SK-N-SH (cell line): ENCODE results near the gene TCN2. TPM values are rescaled to one million over a fixed set of nuclear protein-coding genes. Genes with fewer than 3 reads are reported as not detected.

Source experiments
- CTCF ChIA-PET: fragments of 300-600, 350-600 bp; formaldehyde crosslinking; extraction: SDS; loops from one replicate; lab custom pipeline; 2021; lab: Yijun Ruan, JAX
- POLR2A ChIA-PET: fragments of 350-600 bp; sonication (Branson Sonifier 250); formaldehyde crosslinking; extraction: SDS; loops from one replicate; lab custom pipeline; 2020; ENCODE audit warnings: antibody characterized with exemption, inconsistent platforms; lab: Yijun Ruan, JAX
- DNase-seq: peaks from one replicate; pipeline ENCODE4 v3.0.0; 2012
- H2AFZ ChIP-seq: fragments of 200-600 bp; sonication (generic); 2 replicates; pipeline ENCODE4 v1.8.1; 2016; ENCODE audit warnings: antibody characterized with exemption, mild to moderate bottlenecking, low read depth
- H3F3A ChIP-seq: fragments of 200-600 bp; sonication (generic); replicated peaks from 2 replicates; pipeline ENCODE3; 2016; ENCODE audit warnings: antibody characterized with exemption, mild to moderate bottlenecking; ENCODE audit not compliant: insufficient read depth
- H3K27ac ChIP-seq, 2 experiments: fragments of 200-500 bp in 1 of 2; fragments of 200-600 bp in 1 of 2; sonication (Bioruptor generic) in 1 of 2; sonication (generic), shearing (Covaris generic) in 1 of 2; 2 replicates each; pipeline versions ENCODE4 v1.5.1 to v1.6.1; 2014 to 2016; ENCODE audit warnings: low read depth in 2 of 2, inconsistent platforms in 1 of 2, low read length in 1 of 2, mild to moderate bottlenecking in 1 of 2, mixed read lengths in 1 of 2
- H3K27me3 ChIP-seq: fragments of 200-600 bp; sonication (generic), shearing (Covaris generic); 2 replicates; pipeline ENCODE4 v1.6.1; 2016; ENCODE audit warnings: mixed run types; ENCODE audit not compliant: insufficient read depth
- H3K36me3 ChIP-seq, 2 experiments: fragments of 200-500 bp in 1 of 2; fragments of 200-600 bp in 1 of 2; sonication (Bioruptor generic) in 1 of 2; sonication (generic) in 1 of 2; replicated peaks in 1 of 2; 2 replicates each; pipeline versions ENCODE3 to v1.5.1; 2014 to 2016; ENCODE audit warnings: low read length in 1 of 2, mild to moderate bottlenecking in 1 of 2; ENCODE audit not compliant: insufficient read depth in 2 of 2, control insufficient read depth in 1 of 2
- H3K4me1 ChIP-seq, 2 experiments: fragments of 200-500 bp in 1 of 2; fragments of 200-600 bp in 1 of 2; sonication (Bioruptor generic) in 1 of 2; sonication (generic), shearing (Covaris generic) in 1 of 2; 2 replicates each; pipeline versions ENCODE4 v1.5.1 to v1.6.1; 2014 to 2016; ENCODE audit warnings: low read depth in 1 of 2, low read length in 1 of 2, mixed run types in 1 of 2; ENCODE audit not compliant: insufficient read depth in 2 of 2, control insufficient read depth in 1 of 2
- H3K4me2 ChIP-seq: fragments of 200-600 bp; sonication (generic), shearing (Covaris generic); 2 replicates; pipeline ENCODE4 v1.6.1; 2017; ENCODE audit warnings: mixed run types
- H3K4me3 ChIP-seq, 2 experiments: fragments of 200-500 bp in 1 of 2; fragments of 200-600 bp in 1 of 2; sonication (Bioruptor generic) in 1 of 2; sonication (generic), shearing (Covaris generic) in 1 of 2; 2 replicates each; pipeline versions ENCODE4 v1.5.1 to v1.8.1; 2014 to 2016; ENCODE audit warnings: low read depth in 2 of 2, inconsistent platforms in 1 of 2, low read length in 1 of 2, mild to moderate bottlenecking in 1 of 2, mixed read lengths in 1 of 2, moderate library complexity in 1 of 2
- H3K79me2 ChIP-seq: fragments of 200-600 bp; sonication (generic); 2 replicates; pipeline ENCODE4 v1.8.1; 2017; ENCODE audit warnings: mild to moderate bottlenecking; ENCODE audit not compliant: insufficient read depth
- H3K9ac ChIP-seq: fragments of 200-600 bp; sonication (generic); 2 replicates; pipeline ENCODE4 v1.6.1; 2017; ENCODE audit warnings: mixed run types
- H3K9me2 ChIP-seq: fragments of 200-600 bp; sonication (generic); 2 replicates; pipeline ENCODE4 v1.6.1; 2017; ENCODE audit warnings: mixed run types
- H3K9me3 ChIP-seq: fragments of 200-600 bp; sonication (generic); 2 replicates; pipeline ENCODE4 v1.6.1; 2017; ENCODE audit warnings: mixed run types, mild to moderate bottlenecking, moderate library complexity
- H4K20me1 ChIP-seq: fragments of 200-600 bp; sonication (generic); 2 replicates; pipeline ENCODE4 v1.6.1; 2017; ENCODE audit warnings: mild to moderate bottlenecking, mixed run types; ENCODE audit not compliant: insufficient read depth
- CTCF ChIP-seq: fragments of 200-600 bp; sonication (generic); IDR thresholded peaks from 2 replicates; pipeline ENCODE4 v1.6.1; 2017; ENCODE audit warnings: antibody characterized with exemption, mild to moderate bottlenecking, moderate library complexity
- ELF1 ChIP-seq: IDR thresholded peaks from 2 replicates; pipeline ENCODE4 v1.4.0; 2012
- EP300 ChIP-seq, 2 experiments: IDR thresholded peaks; 2 replicates each; pipeline versions ENCODE4 v1.4.0 to v1.6.1; 2012; ENCODE audit warnings: borderline replicate concordance in 1 of 2, low read depth in 1 of 2, low read length in 1 of 2
- EZH2phosphoT487 ChIP-seq: fragments of 200-600 bp; sonication (generic); IDR thresholded peaks from 2 replicates; pipeline ENCODE4 v1.6.1; 2017; ENCODE audit warnings: low read depth, mixed run types, mild to moderate bottlenecking, antibody characterized with exemption, moderate library complexity, borderline replicate concordance
- FOXJ3 ChIP-seq: sonication (generic); formaldehyde crosslinking; IDR thresholded peaks from 2 replicates; pipeline ENCODE4 v1.5.1; 2020; ENCODE audit warnings: mild to moderate bottlenecking, missing genetic modification reagents
- IRF3 ChIP-seq: fragments of 150-350 bp; IDR thresholded peaks from 2 replicates; pipeline ENCODE4 v1.6.1; 2016; ENCODE audit warnings: mild to moderate bottlenecking, low read depth, low read length
- JUND ChIP-seq: IDR thresholded peaks from 2 replicates; pipeline ENCODE4 v1.4.0; 2012
- MEF2A ChIP-seq: IDR thresholded peaks from 2 replicates; pipeline ENCODE4 v1.4.0; 2012; ENCODE audit warnings: low read depth, borderline replicate concordance
- NFIC ChIP-seq: IDR thresholded peaks from 2 replicates; pipeline ENCODE4 v1.4.0; 2012; ENCODE audit warnings: borderline replicate concordance
- SMC3 ChIP-seq: IDR thresholded peaks from 2 replicates; pipeline ENCODE4 v1.6.1; 2012; ENCODE audit warnings: low read depth, low read length, improper control_type of control experiment
- TCF12 ChIP-seq: IDR thresholded peaks from 2 replicates; pipeline ENCODE4 v1.4.0; 2012
- TEAD4 ChIP-seq: IDR thresholded peaks from 2 replicates; pipeline ENCODE4 v1.4.0; 2012; ENCODE audit warnings: mild to moderate bottlenecking, borderline replicate concordance; ENCODE audit not compliant: insufficient read depth
- USF2 ChIP-seq: fragments of 150-350 bp; IDR thresholded peaks from 2 replicates; pipeline ENCODE4 v1.6.1; 2017; ENCODE audit warnings: antibody characterized with exemption, low read length, low read depth, borderline replicate concordance
- ZBTB33 ChIP-seq: IDR thresholded peaks from 2 replicates; pipeline ENCODE4 v1.4.0; 2012; ENCODE audit warnings: low read depth, borderline replicate concordance
- WGBS: methylation state at CpG from one replicate; pipeline ENCODE4 v1.1.6; 2017; ENCODE audit warnings: low lambda C conversion rate; 5-methylcytosine and 5-hydroxymethylcytosine counted together
- polyA plus RNA-seq, 3 experiments: library from polyadenylated mRNA; depleted of rRNA; stranded (reverse); fragments of >200 nt; gene quantifications; 2 replicates each; pipeline ENCODE4 v1.2.3, GENCODE V29; 2012
- TF ChIP-seq, protein P1 (sequence below): IDR thresholded peaks from 2 replicates; pipeline ENCODE4 v1.6.1; 2012; ENCODE audit warnings: mild to moderate bottlenecking, low read depth, low read length, moderate library complexity
- TF ChIP-seq, protein P2 (sequence below): IDR thresholded peaks from 2 replicates; pipeline ENCODE4 v1.4.0; 2012; ENCODE audit warnings: low read depth

The TCN2 gene
- polyA plus RNA-seq, 1 of the 3 experiments (the other 2 are of a cell fraction), result 4.1 TPM

DNA sequence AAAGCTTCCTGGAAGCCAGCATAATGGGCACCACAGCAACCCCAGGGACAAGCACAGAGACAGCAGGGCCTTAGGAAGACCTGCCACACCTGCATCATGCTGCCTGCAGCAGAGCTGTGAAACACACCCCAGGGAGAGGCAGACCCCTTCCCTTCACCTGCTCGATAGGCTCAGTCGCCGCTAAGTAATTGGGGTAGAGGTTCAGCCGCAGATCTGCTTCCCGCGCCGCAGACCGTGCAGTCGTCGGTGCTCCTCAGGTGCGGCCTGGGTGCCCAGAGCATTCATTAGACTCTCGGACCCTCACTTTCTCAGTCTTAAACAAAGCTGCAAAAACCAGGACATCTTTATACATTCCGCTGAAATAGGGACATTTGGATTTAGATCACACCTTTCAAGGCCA lies 57.8 kb downstream of the TCN2 start:
- no peak for DNase-seq
- no peak overlapping the region for H3K4me3 ChIP-seq
- H3K27me3 ChIP-seq, result no peaks in the 10 kb centered on the region
- TF ChIP-seq TEAD4 (no peak), NFIC (no peak), TCF12 (no peak), CTCF (no peak), EZH2phosphoT487 (no peak), EP300 (IDR thresholded peaks at IDR 0.05; ENCODE audit: borderline replicate concordance in 1 of 2, low read depth in 1 of 2, low read length in 1 of 2) (no peak)
- H3K36me3 ChIP-seq, result peaks cover 4 to 9% of the 10 kb centered on the region in 2 experiments
- ChIA-PET CTCF (interaction anchor here (3.6 kb wide), 1 partner anchor 30 kb away, joined by 11 read pairs; the partner anchor contains the start of gene SLC35E4), POLR2A (no interaction called here)
- peaks cover 0 to 12% of the 10 kb centered on the region in 2 experiments; a peak in 2 of 4 replicates for H3K4me1 ChIP-seq
- H3K9ac ChIP-seq, result no peak overlapping the region
- H3K9me3 ChIP-seq, result no peaks in the 10 kb centered on the region
- no peak overlapping the region for H3K4me2 ChIP-seq
- no peaks in the 10 kb centered on the region for H3K9me2 ChIP-seq
- peaks cover 16% of the 10 kb centered on the region; the same call in 1 of the 2 replicates for H3K79me2 ChIP-seq
- H3F3A ChIP-seq, result no peaks in the 10 kb centered on the region
- H3K27ac ChIP-seq, result no peak overlapping the region
- H4K20me1 ChIP-seq, result no peaks in the 10 kb centered on the region
- H2AFZ ChIP-seq, result no peak overlapping the region
- 97% methylated on average over 11 of the region's 13 CpGs for WGBS

GRCh38 chr22:30665266-30665665 lies 58.3 kb downstream of the TCN2 start:
- no peaks in the 10 kb centered on the region for H3K9me3 ChIP-seq
- no peaks in the 10 kb centered on the region for H3K9me2 ChIP-seq
- 83% methylated on average over 2 of the region's 2 CpGs for WGBS
- no peaks in the 10 kb centered on the region for H3F3A ChIP-seq
- H3K9ac ChIP-seq, result no peak overlapping the region
- no peak overlapping the region for H2AFZ ChIP-seq
- POLR2A ChIA-PET, result no interaction called here
- H3K79me2 ChIP-seq, result peaks cover 16% of the 10 kb centered on the region; the same call in 1 of the 2 replicates
- no peaks in the 10 kb centered on the region for H3K27me3 ChIP-seq
- H3K4me2 ChIP-seq, result no peak overlapping the region; the same call in 1 of the 2 replicates
- no peak overlapping the region for H3K27ac ChIP-seq
- H3K4me3 ChIP-seq, result no peak overlapping the region
- no peak for DNase-seq
- H3K36me3 ChIP-seq, result peaks cover 4 to 5% of the 10 kb centered on the region in 2 experiments
- CTCF ChIA-PET, result interaction anchor here (3.6 kb wide), 1 partner anchor 31 kb away, joined by 11 read pairs; the partner anchor contains the start of gene SLC35E4
- peaks cover 0 to 12% of the 10 kb centered on the region in 2 experiments; a peak in 2 of 4 replicates for H3K4me1 ChIP-seq
- H4K20me1 ChIP-seq, result no peaks in the 10 kb centered on the region
- TF ChIP-seq FOXJ3 (no peak), ELF1 (no peak), JUND (no peak), EP300 (IDR thresholded peaks at IDR 0.05; ENCODE audit: borderline replicate concordance in 1 of 2, low read depth in 1 of 2, low read length in 1 of 2) (no peak), SMC3 (no peak), MEF2A (no peak), USF2 (no peak), ZBTB33 (no peak), EZH2phosphoT487 (no peak), IRF3 (no peak)
- TF ChIP-seq, protein P1, sequence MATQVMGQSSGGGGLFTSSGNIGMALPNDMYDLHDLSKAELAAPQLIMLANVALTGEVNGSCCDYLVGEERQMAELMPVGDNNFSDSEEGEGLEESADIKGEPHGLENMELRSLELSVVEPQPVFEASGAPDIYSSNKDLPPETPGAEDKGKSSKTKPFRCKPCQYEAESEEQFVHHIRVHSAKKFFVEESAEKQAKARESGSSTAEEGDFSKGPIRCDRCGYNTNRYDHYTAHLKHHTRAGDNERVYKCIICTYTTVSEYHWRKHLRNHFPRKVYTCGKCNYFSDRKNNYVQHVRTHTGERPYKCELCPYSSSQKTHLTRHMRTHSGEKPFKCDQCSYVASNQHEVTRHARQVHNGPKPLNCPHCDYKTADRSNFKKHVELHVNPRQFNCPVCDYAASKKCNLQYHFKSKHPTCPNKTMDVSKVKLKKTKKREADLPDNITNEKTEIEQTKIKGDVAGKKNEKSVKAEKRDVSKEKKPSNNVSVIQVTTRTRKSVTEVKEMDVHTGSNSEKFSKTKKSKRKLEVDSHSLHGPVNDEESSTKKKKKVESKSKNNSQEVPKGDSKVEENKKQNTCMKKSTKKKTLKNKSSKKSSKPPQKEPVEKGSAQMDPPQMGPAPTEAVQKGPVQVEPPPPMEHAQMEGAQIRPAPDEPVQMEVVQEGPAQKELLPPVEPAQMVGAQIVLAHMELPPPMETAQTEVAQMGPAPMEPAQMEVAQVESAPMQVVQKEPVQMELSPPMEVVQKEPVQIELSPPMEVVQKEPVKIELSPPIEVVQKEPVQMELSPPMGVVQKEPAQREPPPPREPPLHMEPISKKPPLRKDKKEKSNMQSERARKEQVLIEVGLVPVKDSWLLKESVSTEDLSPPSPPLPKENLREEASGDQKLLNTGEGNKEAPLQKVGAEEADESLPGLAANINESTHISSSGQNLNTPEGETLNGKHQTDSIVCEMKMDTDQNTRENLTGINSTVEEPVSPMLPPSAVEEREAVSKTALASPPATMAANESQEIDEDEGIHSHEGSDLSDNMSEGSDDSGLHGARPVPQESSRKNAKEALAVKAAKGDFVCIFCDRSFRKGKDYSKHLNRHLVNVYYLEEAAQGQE, result no peak
- TF ChIP-seq, protein P2, sequence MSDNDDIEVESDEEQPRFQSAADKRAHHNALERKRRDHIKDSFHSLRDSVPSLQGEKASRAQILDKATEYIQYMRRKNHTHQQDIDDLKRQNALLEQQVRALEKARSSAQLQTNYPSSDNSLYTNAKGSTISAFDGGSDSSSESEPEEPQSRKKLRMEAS, result no peak
